ENCODE results near the gene PLCD1. TPM values are rescaled to one million over a fixed set of nuclear protein-coding genes. Genes with fewer than 3 reads are reported as not detected.
"Not testable (repeated sequence)": the region's sequence is repeated elsewhere in the genome, so short reads cannot be mapped to it uniquely, and the experiment has no call there.

PLCD1 gene
- total RNA-seq, 1 donor from 2014 or later = 23.6 TPM

DNA sequence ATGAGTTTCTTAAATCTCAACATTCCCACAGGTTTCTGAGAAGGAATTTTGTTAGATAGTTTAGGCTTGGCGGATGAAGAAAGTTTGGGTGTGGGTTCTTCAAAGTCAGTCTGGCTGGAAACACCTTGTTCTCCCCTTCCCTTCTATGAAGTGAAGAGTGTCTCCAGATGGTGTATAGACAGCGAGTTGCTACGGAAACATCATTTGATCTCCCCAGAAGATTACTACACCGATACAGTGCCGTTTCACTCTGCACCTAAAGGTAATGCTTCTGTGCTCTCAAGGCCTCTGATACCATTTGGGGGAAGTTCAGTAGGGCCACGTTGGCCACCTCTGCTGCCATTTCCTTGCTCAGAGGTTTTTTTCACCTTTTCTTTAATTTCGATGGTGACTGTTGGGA, 30.1 kb upstream of the PLCD1 start:
- Mint-ChIP-seq H3K27ac (ENCODE audit: unreplicated experiment) (no peak overlapping the region), H3K9me3 (ENCODE audit: low read depth) (no peaks in the 10 kb centered on the region), H3K4me3 (ENCODE audit: unreplicated experiment) (no peak overlapping the region), H3K27me3 (ENCODE audit: low read depth) (peaks cover 22% of the 10 kb centered on the region), H3K36me3 (ENCODE audit: low read depth) (no peaks in the 10 kb centered on the region), H3K4me1 (ENCODE audit: low read depth) (no peaks in the 10 kb centered on the region)
- TF ChIP-seq, protein P1, sequence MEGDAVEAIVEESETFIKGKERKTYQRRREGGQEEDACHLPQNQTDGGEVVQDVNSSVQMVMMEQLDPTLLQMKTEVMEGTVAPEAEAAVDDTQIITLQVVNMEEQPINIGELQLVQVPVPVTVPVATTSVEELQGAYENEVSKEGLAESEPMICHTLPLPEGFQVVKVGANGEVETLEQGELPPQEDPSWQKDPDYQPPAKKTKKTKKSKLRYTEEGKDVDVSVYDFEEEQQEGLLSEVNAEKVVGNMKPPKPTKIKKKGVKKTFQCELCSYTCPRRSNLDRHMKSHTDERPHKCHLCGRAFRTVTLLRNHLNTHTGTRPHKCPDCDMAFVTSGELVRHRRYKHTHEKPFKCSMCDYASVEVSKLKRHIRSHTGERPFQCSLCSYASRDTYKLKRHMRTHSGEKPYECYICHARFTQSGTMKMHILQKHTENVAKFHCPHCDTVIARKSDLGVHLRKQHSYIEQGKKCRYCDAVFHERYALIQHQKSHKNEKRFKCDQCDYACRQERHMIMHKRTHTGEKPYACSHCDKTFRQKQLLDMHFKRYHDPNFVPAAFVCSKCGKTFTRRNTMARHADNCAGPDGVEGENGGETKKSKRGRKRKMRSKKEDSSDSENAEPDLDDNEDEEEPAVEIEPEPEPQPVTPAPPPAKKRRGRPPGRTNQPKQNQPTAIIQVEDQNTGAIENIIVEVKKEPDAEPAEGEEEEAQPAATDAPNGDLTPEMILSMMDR (IDR thresholded peaks at IDR 0.05) = no peak
- DNase-seq (ENCODE audit: low spot score) = no peak

DNA sequence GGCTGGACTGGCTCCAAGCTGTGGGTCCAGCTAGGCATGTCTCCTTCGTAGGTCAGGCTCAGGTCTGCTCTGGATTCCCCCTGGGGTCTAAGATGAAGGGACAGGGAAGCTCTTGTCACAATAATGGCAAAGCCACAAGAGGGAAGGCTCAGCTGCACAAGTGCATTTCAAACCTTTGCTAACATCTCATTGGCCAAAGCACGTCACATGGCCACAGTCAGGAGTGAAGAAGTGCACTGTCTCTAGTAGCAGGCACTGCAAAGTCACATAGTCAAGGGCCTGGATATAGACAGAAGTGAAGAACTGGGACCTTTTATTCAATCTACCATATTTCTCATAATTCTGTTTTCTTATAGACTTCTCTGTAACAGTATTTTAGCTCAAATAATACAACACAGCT, 29.7 kb upstream of the PLCD1 start:
- H3K36me3 Mint-ChIP-seq (ENCODE audit: low read depth) = no peaks in the 10 kb centered on the region
- H3K27me3 Mint-ChIP-seq (ENCODE audit: low read depth) = peaks cover 22% of the 10 kb centered on the region
- no peak overlapping the region for H3K4me3 Mint-ChIP-seq (ENCODE audit: unreplicated experiment)
- TF ChIP-seq, protein P1 (IDR thresholded peaks at IDR 0.05) = no peak
- H3K9me3 Mint-ChIP-seq (ENCODE audit: low read depth) = no peaks in the 10 kb centered on the region
- H3K27ac Mint-ChIP-seq (ENCODE audit: unreplicated experiment) = no peak overlapping the region
- DNase-seq (ENCODE audit: low spot score) = no peak
- no peaks in the 10 kb centered on the region for H3K4me1 Mint-ChIP-seq (ENCODE audit: low read depth)

DNA sequence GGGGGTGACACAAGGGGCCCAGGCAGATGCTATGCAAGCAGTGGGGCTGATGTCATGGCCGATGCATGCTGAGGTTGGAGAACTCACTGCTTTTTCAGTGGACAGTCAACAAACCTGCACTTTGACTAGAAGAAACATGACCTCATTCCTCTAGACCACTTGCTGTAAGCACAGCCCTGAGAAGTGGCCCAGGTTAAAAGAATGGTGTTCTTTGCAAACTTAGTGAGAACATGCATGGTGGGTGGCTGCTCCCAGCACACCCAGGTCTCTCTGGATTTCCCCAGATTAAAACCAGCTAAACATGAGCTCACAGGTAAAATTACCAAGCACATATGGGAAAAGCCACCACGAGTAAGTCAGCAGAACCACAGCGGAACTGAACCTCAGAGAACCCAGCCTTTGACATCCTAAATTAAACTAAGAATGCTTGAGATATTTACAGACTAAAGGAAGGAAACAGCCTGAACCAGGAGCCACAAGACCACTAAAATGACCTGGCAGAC, 25.1 kb upstream of the PLCD1 start:
- H3K27ac Mint-ChIP-seq (ENCODE audit: unreplicated experiment) = no peak overlapping the region
- H3K27me3 Mint-ChIP-seq (ENCODE audit: low read depth) = peaks cover 9% of the 10 kb centered on the region
- H3K4me1 Mint-ChIP-seq (ENCODE audit: low read depth) = no peaks in the 10 kb centered on the region
- no peaks in the 10 kb centered on the region for H3K9me3 Mint-ChIP-seq (ENCODE audit: low read depth)
- H3K4me3 Mint-ChIP-seq (ENCODE audit: unreplicated experiment) = no peak overlapping the region
- TF ChIP-seq, protein P1 (IDR thresholded peaks at IDR 0.05) = no peak
- no peaks in the 10 kb centered on the region for H3K36me3 Mint-ChIP-seq (ENCODE audit: low read depth)
- no peak for DNase-seq (ENCODE audit: low spot score)

DNA sequence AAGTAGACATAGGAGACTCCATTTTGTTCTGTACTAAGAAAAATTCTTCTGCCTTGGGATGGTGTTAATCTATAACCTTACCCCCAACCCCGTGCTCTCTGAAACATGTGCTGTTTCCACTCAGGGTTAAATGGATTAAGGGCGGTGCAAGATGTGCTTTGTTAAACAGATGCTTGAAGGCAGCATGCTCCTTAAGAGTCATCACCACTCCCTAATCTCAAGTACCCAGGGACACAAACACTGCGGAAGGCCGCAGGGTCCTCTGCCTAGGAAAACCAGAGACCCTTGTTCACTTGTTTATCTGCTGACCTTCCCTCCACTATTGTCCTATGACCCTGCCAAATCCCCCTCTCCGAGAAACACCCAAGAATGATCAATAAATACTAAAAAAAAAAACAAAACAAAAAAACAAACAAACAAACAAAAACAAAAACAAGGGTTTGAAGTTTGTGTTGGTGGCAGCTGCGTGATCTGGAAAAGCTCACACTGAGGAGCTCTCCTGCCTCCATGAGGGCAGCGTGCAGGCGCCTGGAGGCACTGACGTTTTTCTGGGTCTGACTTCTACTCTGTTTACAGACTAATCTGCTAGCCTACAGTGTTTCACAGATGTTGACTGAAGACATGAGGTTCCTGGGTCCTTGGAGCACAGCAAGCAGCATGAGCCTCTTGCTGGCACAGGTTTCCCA, 24.5 kb upstream of the PLCD1 start:
- not testable (repeated sequence) for H3K27ac Mint-ChIP-seq (ENCODE audit: unreplicated experiment); H3K9me3 Mint-ChIP-seq (ENCODE audit: low read depth); DNase-seq (ENCODE audit: low spot score); H3K36me3 Mint-ChIP-seq (ENCODE audit: low read depth); H3K4me3 Mint-ChIP-seq (ENCODE audit: unreplicated experiment); H3K27me3 Mint-ChIP-seq (ENCODE audit: low read depth); H3K4me1 Mint-ChIP-seq (ENCODE audit: low read depth)

DNA sequence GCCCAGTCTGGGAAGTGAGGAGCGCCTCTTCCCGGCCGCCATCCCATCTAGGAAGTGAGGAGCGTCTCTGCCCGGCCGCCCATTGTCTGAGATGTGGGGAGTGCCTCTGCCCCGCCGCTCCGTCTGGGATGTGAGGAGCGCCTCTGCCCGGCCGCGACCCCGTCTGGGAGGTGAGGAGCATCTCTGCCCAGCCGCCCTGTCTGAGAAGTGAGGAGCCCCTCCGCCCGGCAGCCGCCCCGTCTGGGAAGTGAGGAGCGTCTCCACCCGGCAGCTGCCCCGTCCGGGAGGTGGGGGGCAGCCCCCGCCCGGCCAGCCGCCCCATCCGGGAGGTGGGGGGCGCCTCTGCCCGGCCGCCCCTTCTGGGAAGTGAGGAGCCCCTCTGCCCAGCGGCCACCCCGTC, 23.8 kb upstream of the PLCD1 start:
- not testable (repeated sequence) for H3K36me3 Mint-ChIP-seq (ENCODE audit: low read depth); H3K4me1 Mint-ChIP-seq (ENCODE audit: low read depth); H3K9me3 Mint-ChIP-seq (ENCODE audit: low read depth); H3K4me3 Mint-ChIP-seq (ENCODE audit: unreplicated experiment); H3K27me3 Mint-ChIP-seq (ENCODE audit: low read depth); DNase-seq (ENCODE audit: low spot score); H3K27ac Mint-ChIP-seq (ENCODE audit: unreplicated experiment)

DNA sequence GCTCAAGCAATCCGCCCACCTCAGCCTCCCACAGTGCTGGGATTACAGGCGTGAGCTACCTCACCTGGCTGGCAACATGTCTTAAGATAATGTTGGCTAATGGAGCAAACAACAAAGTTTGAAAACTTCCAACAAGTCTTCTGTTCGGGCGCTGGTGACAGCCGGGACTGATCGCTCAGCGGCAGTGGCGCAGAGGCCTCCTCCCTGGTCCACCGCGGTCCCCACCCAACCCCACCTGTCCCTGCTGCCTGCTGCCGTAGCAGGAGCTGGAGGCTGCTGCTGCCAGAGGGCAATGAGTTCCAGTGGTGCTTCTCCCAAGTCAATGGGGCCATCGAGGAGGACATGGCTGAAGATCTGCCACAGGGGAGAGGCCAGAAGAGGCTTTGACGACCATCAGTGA, 21.7 kb upstream of the PLCD1 start:
- H3K27me3 Mint-ChIP-seq (ENCODE audit: low read depth) = peaks cover 16% of the 10 kb centered on the region
- H3K4me3 Mint-ChIP-seq (ENCODE audit: unreplicated experiment) = no peak overlapping the region
- H3K9me3 Mint-ChIP-seq (ENCODE audit: low read depth) = no peaks in the 10 kb centered on the region
- no peak overlapping the region for H3K27ac Mint-ChIP-seq (ENCODE audit: unreplicated experiment)
- no peaks in the 10 kb centered on the region for H3K4me1 Mint-ChIP-seq (ENCODE audit: low read depth)
- no peak for DNase-seq (ENCODE audit: low spot score)
- TF ChIP-seq, protein P1 (IDR thresholded peaks at IDR 0.05) = no peak
- H3K36me3 Mint-ChIP-seq (ENCODE audit: low read depth) = no peaks in the 10 kb centered on the region
